Pancreas (tissue), 10 donors: ENCODE data around the gene TSPAN17. TPM values are rescaled to one million over a fixed set of nuclear protein-coding genes. Genes with fewer than 3 reads are reported as not detected.

Source experiments
- ATAC-seq, 4 donors: fragments of 200-7000 bp; cut with Tn5 transposase; one replicate each; pipeline versions ENCODE4 v1.8.0 to v1.9.1; 2020; ENCODE audit warnings: mild to moderate bottlenecking in 4 of 4, moderate library complexity in 4 of 4
- DNase-seq, 6 donors: peaks; one replicate each; pipeline ENCODE4 v3.0.0-alpha.2; 2020
- FAIRE-seq: peaks from 2 replicates; lab custom pipeline; 2012; peaks lifted over from hg19 to GRCh38; lab: Jason Lieb, UNC
- H3K27ac ChIP-seq, 4 donors: fragments of 200-600 bp; sonication (generic); 1 replicate in 3 of 4; 2 replicates in 1 of 4; pipeline versions ENCODE4 v1.5.0 to v1.8.0; 2020
- H3K27me3 ChIP-seq, 4 donors: fragments of 200-600 bp; one replicate each; pipeline ENCODE4 v1.8.0; 2021
- H3K36me3 ChIP-seq, 3 donors: fragments of 200-600 bp; sonication (generic) in 1 of 3; one replicate each; pipeline versions ENCODE4 v1.5.0 to v1.8.0; 2020 to 2021
- H3K4me1 ChIP-seq, 3 donors: fragments of 200-600 bp; one replicate each; pipeline ENCODE4 v1.8.0; 2021
- H3K4me3 ChIP-seq, 4 donors: fragments of 200-600 bp; sonication (generic) in 2 of 4; one replicate each; pipeline versions ENCODE4 v1.5.0 to v1.8.0; 2020 to 2021
- H3K9me3 ChIP-seq, 4 donors: fragments of 200-600 bp; one replicate each; pipeline ENCODE4 v1.8.0; 2021
- WGBS, 2 donors: extraction: QIAGEN DNeasy Blood & Tissue Kit; methylation state at CpG; one replicate each; pipeline ENCODE4 v1.1.7; 2013; 5-methylcytosine and 5-hydroxymethylcytosine counted together
- intact Hi-C, 3 donors: fragments of 100-400 bp; cut with DNase I; formaldehyde crosslinking; loops; one replicate each; pipeline versions ENCODE4 v1.11.1 to v1.14.2; 2022
- polyA plus RNA-seq, 2 donors: library from polyadenylated mRNA; stranded (reverse); fragments of 200-250 nt; gene quantifications; one replicate each; pipeline ENCODE4 v1.2.3, GENCODE V29; 2013
- total RNA-seq, 6 donors: library from RNA; stranded (reverse); fragmentation: NEBNext Ultra II Directional in 4 of 6; extraction: Animal tissue kit (Norgen Biotek cat#: 25700) in 4 of 6; gene quantifications; one replicate each; pipeline versions ENCODE4 v1.2.1 to v1.2.4, GENCODE V29; 2021 to 2023
- TF ChIP-seq, protein P1 (sequence below), 4 donors: fragments of 200-600 bp; sonication (generic) in 3 of 4; IDR thresholded peaks; one replicate each; pipeline versions ENCODE4 v1.5.0 to v1.8.0; 2021; ENCODE audit warnings: antibody characterized with exemption in 4 of 4
- donor health status: healthy with polysubstance abuse.
- donor health status: DM: no; HTN: no; CAD: no; lungs with moderate emphysema.
- donor health status: DM: no; HTN: no; CAD: no.
- donor health status: control.
- donor health status: control.
- donor health status: Bipolar disorder and iron deficiency.
- donor health status: DM: yes; HTN: yes; CAD: no.
- donor health status: DM: no; HTN: no; CAD: no.
- donor health status: DM: no; HTN: no; CAD: no.
- donor health status: DM: yes; HTN: yes; CAD: no.

TSPAN17 gene
- total and polyA plus RNA-seq, 8 donors: 12.4 to 30.1 (median 18.7) TPM

- Histone ChIP-seq H3K36me3 (no peaks in the 10 kb centered on the region), H3K27me3 (no peaks in the 10 kb centered on the region), H3K9me3 (no peaks in the 10 kb centered on the region), H3K4me3 (no peak overlapping the region), H3K27ac (no peak overlapping the region), H3K4me1 (no peaks in the 10 kb centered on the region)
- TF ChIP-seq, protein P1, sequence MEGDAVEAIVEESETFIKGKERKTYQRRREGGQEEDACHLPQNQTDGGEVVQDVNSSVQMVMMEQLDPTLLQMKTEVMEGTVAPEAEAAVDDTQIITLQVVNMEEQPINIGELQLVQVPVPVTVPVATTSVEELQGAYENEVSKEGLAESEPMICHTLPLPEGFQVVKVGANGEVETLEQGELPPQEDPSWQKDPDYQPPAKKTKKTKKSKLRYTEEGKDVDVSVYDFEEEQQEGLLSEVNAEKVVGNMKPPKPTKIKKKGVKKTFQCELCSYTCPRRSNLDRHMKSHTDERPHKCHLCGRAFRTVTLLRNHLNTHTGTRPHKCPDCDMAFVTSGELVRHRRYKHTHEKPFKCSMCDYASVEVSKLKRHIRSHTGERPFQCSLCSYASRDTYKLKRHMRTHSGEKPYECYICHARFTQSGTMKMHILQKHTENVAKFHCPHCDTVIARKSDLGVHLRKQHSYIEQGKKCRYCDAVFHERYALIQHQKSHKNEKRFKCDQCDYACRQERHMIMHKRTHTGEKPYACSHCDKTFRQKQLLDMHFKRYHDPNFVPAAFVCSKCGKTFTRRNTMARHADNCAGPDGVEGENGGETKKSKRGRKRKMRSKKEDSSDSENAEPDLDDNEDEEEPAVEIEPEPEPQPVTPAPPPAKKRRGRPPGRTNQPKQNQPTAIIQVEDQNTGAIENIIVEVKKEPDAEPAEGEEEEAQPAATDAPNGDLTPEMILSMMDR (IDR thresholded peaks at IDR 0.05): no peak
- ATAC-seq: no peak
- intact Hi-C loops: no loop called here
- no peak for FAIRE-seq
- DNase-seq: peak in 1 of 6 donors; percentile 22
- WGBS, 2 donors: 81 to 83% methylated on average over 3 of the region's 3 CpGs
Measured at GRCh38 chr5:176606875-176607274, 40.4 kb upstream of the TSPAN17 start.

GRCh38 chr5:176608142-176608705 lies 39.1 kb upstream of the TSPAN17 start:
- ATAC-seq: no peak

DNA sequence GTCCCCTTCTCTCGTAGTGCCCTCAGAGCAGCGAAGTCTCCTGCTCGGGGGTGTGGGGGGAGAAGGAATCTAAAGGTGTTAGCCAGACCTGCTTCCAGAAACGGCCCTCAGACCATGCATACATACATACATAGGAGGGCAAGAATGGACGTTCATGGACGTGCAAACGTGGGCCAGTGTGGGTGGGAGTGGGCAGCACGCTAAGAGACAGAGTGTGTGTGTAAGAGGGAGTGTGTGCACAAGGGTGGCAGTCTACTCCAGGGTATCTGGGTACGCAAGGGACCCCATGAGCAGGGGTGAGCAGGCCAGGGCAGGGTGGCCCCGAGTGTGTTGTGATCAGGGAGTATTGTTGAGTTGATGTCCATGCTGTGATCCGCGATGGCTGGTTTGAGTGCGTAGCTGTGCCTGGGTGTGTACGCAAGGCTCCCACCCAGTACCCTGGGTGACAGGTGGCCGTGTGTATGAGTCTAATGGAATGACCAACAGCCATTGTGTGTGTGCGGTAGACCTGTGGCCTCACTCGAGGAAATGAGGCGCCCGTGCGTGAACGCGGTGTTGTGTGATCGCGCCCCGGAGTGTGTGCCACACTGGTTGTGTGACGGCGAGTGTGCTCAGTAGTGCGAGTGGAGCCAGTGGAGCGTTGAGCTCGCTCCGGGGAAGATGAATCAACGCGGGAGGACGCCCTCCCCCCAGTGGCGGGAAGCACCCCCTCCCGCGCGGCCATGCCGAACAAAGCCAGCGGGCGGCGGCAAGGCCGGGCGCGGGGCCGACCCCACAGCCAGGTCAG lies 38.2 kb upstream of the TSPAN17 start:
- TF ChIP-seq, protein P1 (IDR thresholded peaks at IDR 0.05): no peak
- intact Hi-C loops: no loop called here
- ATAC-seq (peak in 1 of 4 donors; percentile 12), DNase-seq (no peak), FAIRE-seq (no peak)
- H3K9me3 ChIP-seq: no peaks in the 10 kb centered on the region
- H3K4me3 ChIP-seq: peak overlapping the region; percentile 28 to 69 (median 41)
- no peaks in the 10 kb centered on the region for H3K36me3 ChIP-seq
- no peak overlapping the region for H3K27ac ChIP-seq
- no peaks in the 10 kb centered on the region for H3K27me3 ChIP-seq
- 31 to 33% methylated on average over 45 to 46 of the region's 46 CpGs for WGBS, 2 donors
- no peaks in the 10 kb centered on the region for H3K4me1 ChIP-seq

More at GRCh38 chr5:176608142-176608705, 39.1 kb upstream of the TSPAN17 start:
- H3K4me3 ChIP-seq: no peak overlapping the region
- no peak overlapping the region for H3K27ac ChIP-seq
- no peaks in the 10 kb centered on the region for H3K9me3 ChIP-seq
- no peaks in the 10 kb centered on the region for H3K4me1 ChIP-seq
- WGBS, 2 donors: 88 to 91% methylated on average over 4 of the region's 4 CpGs
- DNase-seq: no peak
- intact Hi-C loops: no loop called here
- no peaks in the 10 kb centered on the region for H3K27me3 ChIP-seq
- FAIRE-seq: no peak
- no peaks in the 10 kb centered on the region for H3K36me3 ChIP-seq
- TF ChIP-seq, protein P1 (IDR thresholded peaks at IDR 0.05): no peak

- Histone ChIP-seq H3K27ac (no peak within 1 kb of the TSS), H3K4me3 (peak within 1 kb of the TSS; percentile 29 to 69 (median 43))
Measured at GRCh38 chr5:176609724-176610434, 37.4 kb upstream of the TSPAN17 start, which contains the start of gene GPRIN1. Gene GPRIN1 (minus strand): TSS chr5:176610156. CDS start chr5:176599834, 10,322 bp downstream.

More at GRCh38 chr5:176609724-176610434, 37.4 kb upstream of the TSPAN17 start, which contains the start of gene GPRIN1:
- H3K4me1 ChIP-seq: no peaks in the 10 kb centered on the region
- no peaks in the 10 kb centered on the region for H3K27me3 ChIP-seq
- FAIRE-seq (no peak), ATAC-seq (peak; percentile 84 to 94 (median 90)), DNase-seq (peak in 5 of 6 donors; percentile 23 to 88 (median 51))
- no peaks in the 10 kb centered on the region for H3K9me3 ChIP-seq
- TF ChIP-seq, protein P1 (IDR thresholded peaks at IDR 0.05): no peak
- H3K36me3 ChIP-seq: no peaks in the 10 kb centered on the region
- WGBS, 2 donors: 0 to 1% methylated on average over 55 to 101 of the region's 101 CpGs
- intact Hi-C loops: no loop called here
